GM23248 (cell line): ENCODE measurements around the gene SLC4A8.

ENCODE experiments used
- EZH2 ChIP-seq: fragments of 200-600 bp; sonication (generic); IDR thresholded peaks from 2 replicates; pipeline ENCODE4 v1.6.1; 2018; ENCODE audit warnings: antibody characterized with exemption, mild to moderate bottlenecking; ENCODE audit not compliant: insufficient read depth, poor library complexity, severe bottlenecking
- EZH2phosphoT487 ChIP-seq: fragments of 200-600 bp; sonication (generic); IDR thresholded peaks from 2 replicates; pipeline ENCODE4 v1.6.1; 2018; ENCODE audit warnings: antibody characterized with exemption, moderate library complexity, mild to moderate bottlenecking, low read depth; ENCODE audit not compliant: insufficient read depth

GRCh38 chr12:51527966-51528365 is 103.3 kb downstream of the SLC4A8 start:
- no peak for TF ChIP-seq EZH2
- TF ChIP-seq EZH2phosphoT487, result no peak
